Measurements from ENCODE around the gene SMARCB1. TPM values are rescaled to one million over a fixed set of nuclear protein-coding genes. Genes with fewer than 3 reads are reported as not detected.

SMARCB1 gene
- total and polyA plus RNA-seq, 2 donors from 2014 or later, result 68.7 to 79.0 TPM

DNA sequence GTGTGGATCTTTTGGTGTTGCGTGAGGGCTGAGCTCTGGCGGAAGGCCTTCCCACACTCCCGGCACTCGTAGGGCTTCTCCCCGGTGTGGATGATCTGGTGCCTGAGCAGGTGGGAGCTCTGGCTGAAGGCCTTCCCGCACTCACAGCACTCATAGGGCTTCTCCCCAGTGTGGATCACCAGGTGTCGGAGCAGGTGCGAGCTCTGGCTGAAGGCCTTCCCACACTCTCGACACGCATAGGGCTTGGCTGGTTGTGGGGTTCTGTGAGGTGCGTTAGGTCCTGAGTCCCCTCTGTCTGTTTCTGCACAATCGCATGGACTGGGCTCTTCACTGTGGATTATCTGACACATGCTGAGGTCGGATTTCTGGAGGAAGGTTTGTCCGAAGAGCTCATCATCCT is 42.3 kb upstream of the SMARCB1 start:
- H3K36me3 ChIP-seq (ENCODE audit: control insufficient read depth in 2 of 3, insufficient read depth in 3 of 3, low read length in 3 of 3), result peaks cover 0 to 17% (median 15%) of the 10 kb centered on the region in 3 donors
- no peak overlapping the region for H3K9ac ChIP-seq (ENCODE audit: low read length in 3 of 3)
- H3K4me3 ChIP-seq (ENCODE audit: low read length in 3 of 3), result no peak overlapping the region
- TF ChIP-seq, protein P1, sequence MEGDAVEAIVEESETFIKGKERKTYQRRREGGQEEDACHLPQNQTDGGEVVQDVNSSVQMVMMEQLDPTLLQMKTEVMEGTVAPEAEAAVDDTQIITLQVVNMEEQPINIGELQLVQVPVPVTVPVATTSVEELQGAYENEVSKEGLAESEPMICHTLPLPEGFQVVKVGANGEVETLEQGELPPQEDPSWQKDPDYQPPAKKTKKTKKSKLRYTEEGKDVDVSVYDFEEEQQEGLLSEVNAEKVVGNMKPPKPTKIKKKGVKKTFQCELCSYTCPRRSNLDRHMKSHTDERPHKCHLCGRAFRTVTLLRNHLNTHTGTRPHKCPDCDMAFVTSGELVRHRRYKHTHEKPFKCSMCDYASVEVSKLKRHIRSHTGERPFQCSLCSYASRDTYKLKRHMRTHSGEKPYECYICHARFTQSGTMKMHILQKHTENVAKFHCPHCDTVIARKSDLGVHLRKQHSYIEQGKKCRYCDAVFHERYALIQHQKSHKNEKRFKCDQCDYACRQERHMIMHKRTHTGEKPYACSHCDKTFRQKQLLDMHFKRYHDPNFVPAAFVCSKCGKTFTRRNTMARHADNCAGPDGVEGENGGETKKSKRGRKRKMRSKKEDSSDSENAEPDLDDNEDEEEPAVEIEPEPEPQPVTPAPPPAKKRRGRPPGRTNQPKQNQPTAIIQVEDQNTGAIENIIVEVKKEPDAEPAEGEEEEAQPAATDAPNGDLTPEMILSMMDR (IDR thresholded peaks at IDR 0.05; ENCODE audit: borderline replicate concordance, extremely low read depth, insufficient read depth), result no peak
- H3K4me1 ChIP-seq (ENCODE audit: control insufficient read depth in 2 of 3, insufficient read depth in 2 of 3, low read depth in 1 of 3, low read length in 3 of 3), result no peaks in the 10 kb centered on the region
- intact Hi-C loops (cut with DNase I), result no loop called here
- no peaks in the 10 kb centered on the region for H3K9me3 ChIP-seq (ENCODE audit: control insufficient read depth in 2 of 3, insufficient read depth in 1 of 3, low read length in 3 of 3)
- DNase-seq (no peak), FAIRE-seq (no peak)
- H3K27ac ChIP-seq (ENCODE audit: low read depth in 2 of 2, low read length in 2 of 2), result no peak overlapping the region
- no peaks in the 10 kb centered on the region for H3K27me3 ChIP-seq (ENCODE audit: control insufficient read depth, insufficient read depth, low read length)

DNA sequence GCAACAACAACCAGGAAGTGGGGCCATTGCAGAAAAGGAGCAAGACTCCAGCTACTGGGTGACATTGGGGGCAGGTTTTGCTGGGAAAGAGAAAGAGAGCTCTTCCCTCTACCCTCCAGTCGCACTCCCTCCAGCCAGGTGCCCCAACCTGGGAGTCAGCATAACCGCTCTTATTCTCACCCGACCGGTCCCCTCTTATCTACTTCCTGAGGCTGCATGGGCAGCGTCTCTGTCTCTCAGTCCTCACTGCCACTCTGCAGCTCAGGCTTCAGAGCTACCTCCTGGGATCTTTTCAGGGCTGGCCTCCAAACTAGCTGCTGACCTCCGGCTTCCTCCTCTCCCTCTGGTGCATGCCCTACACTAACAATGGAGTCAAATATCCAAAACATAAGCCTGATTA is 41.0 kb upstream of the SMARCB1 start:
- FAIRE-seq, result no peak
- H3K4me1 ChIP-seq (ENCODE audit: control insufficient read depth in 2 of 3, insufficient read depth in 2 of 3, low read depth in 1 of 3, low read length in 3 of 3), result peaks cover 0 to 7% (median 0%) of the 10 kb centered on the region in 3 donors
- TF ChIP-seq, protein P1 (IDR thresholded peaks at IDR 0.05; ENCODE audit: borderline replicate concordance, extremely low read depth, insufficient read depth), result no peak
- no peak for DNase-seq
- peaks cover 0 to 17% (median 15%) of the 10 kb centered on the region in 3 donors for H3K36me3 ChIP-seq (ENCODE audit: control insufficient read depth in 2 of 3, insufficient read depth in 3 of 3, low read length in 3 of 3)
- no peak overlapping the region for H3K27ac ChIP-seq (ENCODE audit: low read depth in 2 of 2, low read length in 2 of 2)
- no peak overlapping the region for H3K4me3 ChIP-seq (ENCODE audit: low read length in 3 of 3)
- H3K27me3 ChIP-seq (ENCODE audit: control insufficient read depth, insufficient read depth, low read length), result no peaks in the 10 kb centered on the region
- H3K9me3 ChIP-seq (ENCODE audit: control insufficient read depth in 2 of 3, insufficient read depth in 1 of 3, low read length in 3 of 3), result no peaks in the 10 kb centered on the region
- intact Hi-C loops (cut with DNase I), result no loop called here
- no peak overlapping the region for H3K9ac ChIP-seq (ENCODE audit: low read length in 3 of 3)

DNA sequence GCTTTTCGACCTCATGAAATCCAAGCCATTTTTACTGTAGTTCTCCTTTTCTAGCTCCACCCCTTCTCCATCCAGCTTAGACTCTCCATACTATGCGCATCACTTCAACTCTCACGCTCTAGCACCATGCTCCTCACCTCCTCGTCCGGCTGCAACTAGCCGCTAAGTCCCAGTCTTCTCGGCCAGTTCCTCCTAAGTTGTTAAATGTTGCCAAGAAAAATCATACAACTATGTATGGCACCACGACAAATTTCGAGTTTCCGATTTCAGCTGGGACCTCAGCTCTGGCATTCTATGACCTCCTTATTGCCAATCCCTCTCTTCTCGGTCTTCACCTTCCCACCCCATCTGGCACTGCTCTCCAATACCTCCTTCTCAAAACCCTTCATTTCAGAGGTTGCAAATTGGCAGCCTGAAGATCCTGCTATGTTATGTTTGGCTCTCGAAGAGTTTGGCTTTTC is 36.9 kb upstream of the SMARCB1 start:
- TF ChIP-seq, protein P1 (IDR thresholded peaks at IDR 0.05; ENCODE audit: borderline replicate concordance, extremely low read depth, insufficient read depth), result no peak
- no peaks in the 10 kb centered on the region for H3K9me3 ChIP-seq (ENCODE audit: control insufficient read depth in 2 of 3, insufficient read depth in 1 of 3, low read length in 3 of 3)
- intact Hi-C loops (cut with DNase I), result no loop called here
- no peaks in the 10 kb centered on the region for H3K36me3 ChIP-seq (ENCODE audit: control insufficient read depth in 2 of 3, insufficient read depth in 3 of 3, low read length in 3 of 3)
- peaks cover 0 to 7% (median 0%) of the 10 kb centered on the region in 3 donors for H3K4me1 ChIP-seq (ENCODE audit: control insufficient read depth in 2 of 3, insufficient read depth in 2 of 3, low read depth in 1 of 3, low read length in 3 of 3)
- H3K27me3 ChIP-seq (ENCODE audit: control insufficient read depth, insufficient read depth, low read length), result no peaks in the 10 kb centered on the region
- H3K27ac ChIP-seq (ENCODE audit: low read depth in 2 of 2, low read length in 2 of 2), result no peak overlapping the region
- H3K4me3 ChIP-seq (ENCODE audit: low read length in 3 of 3), result peak overlapping the region in 1 of 3 donors; percentile 78
- DNase-seq, result peak in 1 of 5 donors; percentile 7
- FAIRE-seq, result no peak
- H3K9ac ChIP-seq (ENCODE audit: low read length in 3 of 3), result no peak overlapping the region

DNA sequence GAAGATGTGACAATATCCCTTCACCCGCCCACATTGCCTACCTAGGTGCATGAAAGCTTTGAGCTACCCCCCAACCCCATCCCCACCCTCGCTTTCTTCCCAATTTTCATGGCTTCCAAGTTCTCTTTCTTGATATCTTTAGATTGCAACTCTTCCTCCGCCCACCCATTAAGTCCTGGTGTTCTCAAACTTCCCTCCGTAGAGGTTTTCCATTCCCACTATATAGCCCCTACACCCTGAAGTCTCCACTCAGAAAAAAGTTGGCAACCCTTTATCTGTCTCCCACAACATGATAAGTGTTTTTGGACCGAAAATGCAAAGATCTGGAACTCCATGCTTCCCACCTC is 36.4 kb upstream of the SMARCB1 start:
- H3K27me3 ChIP-seq (ENCODE audit: control insufficient read depth, insufficient read depth, low read length), result no peaks in the 10 kb centered on the region
- intact Hi-C loops (cut with DNase I), result no loop called here

More for the DNA sequence above, 36.4 kb upstream of the SMARCB1 start:
- Histone ChIP-seq H3K4me3 (ENCODE audit: low read length in 3 of 3) (peak overlapping the region; percentile 50 to 78 (median 55)), H3K9me3 (ENCODE audit: control insufficient read depth in 2 of 3, insufficient read depth in 1 of 3, low read length in 3 of 3) (no peaks in the 10 kb centered on the region), H3K36me3 (ENCODE audit: control insufficient read depth in 2 of 3, insufficient read depth in 3 of 3, low read length in 3 of 3) (no peaks in the 10 kb centered on the region), H3K4me1 (ENCODE audit: control insufficient read depth in 2 of 3, insufficient read depth in 2 of 3, low read depth in 1 of 3, low read length in 3 of 3) (peaks cover 0 to 7% (median 0%) of the 10 kb centered on the region in 3 donors), H3K9ac (ENCODE audit: low read length in 3 of 3) (peak overlapping the region; percentile 10 to 86 (median 72)), H3K27ac (ENCODE audit: low read depth in 2 of 2, low read length in 2 of 2) (peak overlapping the region in 1 of 2 donors; percentile 4)
- no peak for FAIRE-seq
- TF ChIP-seq, protein P1 (IDR thresholded peaks at IDR 0.05; ENCODE audit: borderline replicate concordance, extremely low read depth, insufficient read depth), result no peak
- DNase-seq, result no peak
